ENCODE results near the gene PIGU. TPM values are rescaled to one million over a fixed set of nuclear protein-coding genes. Genes with fewer than 3 reads are reported as not detected.

Gene PIGU
- total and polyA plus RNA-seq, 5 donors from 2014 or later = 9.7 to 44.6 (median 35.5) TPM

GRCh38 chr20:34534391-34535165 is 142.3 kb downstream of the PIGU start:
- H3K4me1 ChIP-seq (ENCODE audit: control insufficient read depth, insufficient read depth, low read length, poor library complexity, severe bottlenecking) = no peaks in the 10 kb centered on the region
- no peak overlapping the region for H3K4me3 ChIP-seq (ENCODE audit: low read depth, low read length)
- no peak for ATAC-seq (ENCODE audit: low read depth in 2 of 2)
- Mint-ChIP-seq H3K4me3 (no peak overlapping the region), H3K9me3 (no peaks in the 10 kb centered on the region), H3K36me3 (peaks cover 42% of the 10 kb centered on the region), H3K27me3 (no peaks in the 10 kb centered on the region), H3K4me1 (peaks cover 0 to 23% (median 13%) of the 10 kb centered on the region in 4 donors), H3K27ac (peak overlapping the region in 1 of 3 donors; percentile 75)
- no peak for DNase-seq
- no peak overlapping the region for H3K27ac ChIP-seq (ENCODE audit: insufficient read depth, low read length, poor library complexity, severe bottlenecking)
- no peaks in the 10 kb centered on the region for H3K9me3 ChIP-seq (ENCODE audit: control insufficient read depth in 2 of 2, low read length in 2 of 2)
- H3K36me3 ChIP-seq (ENCODE audit: control insufficient read depth, insufficient read depth, low read length) = peaks cover 75% of the 10 kb centered on the region
- H3K27me3 ChIP-seq (ENCODE audit: control insufficient read depth, insufficient read depth, low read length) = no peaks in the 10 kb centered on the region

- Histone ChIP-seq H3K4me1 (ENCODE audit: control insufficient read depth, insufficient read depth, low read length, poor library complexity, severe bottlenecking) (no peaks in the 10 kb centered on the region), H3K9me3 (ENCODE audit: control insufficient read depth in 2 of 2, low read length in 2 of 2) (no peaks in the 10 kb centered on the region), H3K27ac (ENCODE audit: insufficient read depth, low read length, poor library complexity, severe bottlenecking) (no peak overlapping the region), H3K36me3 (ENCODE audit: control insufficient read depth, insufficient read depth, low read length) (peaks cover 85% of the 10 kb centered on the region), H3K4me3 (ENCODE audit: low read depth, low read length) (no peak overlapping the region), H3K27me3 (ENCODE audit: control insufficient read depth, insufficient read depth, low read length) (no peaks in the 10 kb centered on the region)
- no peaks in the 10 kb centered on the region for H3K9me3 Mint-ChIP-seq
- H3K27ac Mint-ChIP-seq = no peak overlapping the region
- ATAC-seq (ENCODE audit: low read depth in 2 of 2) = no peak
- peaks cover 42% of the 10 kb centered on the region for H3K36me3 Mint-ChIP-seq
- no peak overlapping the region for H3K4me3 Mint-ChIP-seq
- no peaks in the 10 kb centered on the region for H3K27me3 Mint-ChIP-seq
- H3K4me1 Mint-ChIP-seq = peaks cover 0 to 16% (median 10%) of the 10 kb centered on the region in 4 donors
- DNase-seq = no peak
Observed at GRCh38 chr20:34532756-34533155, 144.1 kb downstream of the PIGU start.

DNA sequence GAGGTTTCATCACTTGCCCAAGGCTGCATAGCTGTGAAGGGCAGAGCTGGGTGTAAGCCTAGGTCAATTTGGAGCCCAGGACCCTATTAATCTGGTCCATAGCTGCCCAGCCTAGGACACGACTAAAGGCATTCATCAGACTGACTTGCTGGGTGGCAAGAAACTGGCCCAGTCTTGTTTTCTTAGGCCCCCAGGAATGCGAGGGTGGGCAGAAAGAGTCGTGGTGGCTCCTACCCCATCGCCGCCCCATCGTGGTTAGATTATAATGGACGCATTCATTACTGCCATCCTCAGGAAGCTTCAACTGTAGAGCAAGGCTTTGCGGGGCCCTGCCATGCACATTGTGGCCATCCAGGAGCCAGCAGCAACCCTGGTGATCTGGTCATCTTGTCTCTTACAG is 144.6 kb downstream of the PIGU start:
- Histone ChIP-seq H3K4me1 (ENCODE audit: control insufficient read depth, insufficient read depth, low read length, poor library complexity, severe bottlenecking) (no peaks in the 10 kb centered on the region), H3K27me3 (ENCODE audit: control insufficient read depth, insufficient read depth, low read length) (no peaks in the 10 kb centered on the region), H3K36me3 (ENCODE audit: control insufficient read depth, insufficient read depth, low read length) (peaks cover 87% of the 10 kb centered on the region), H3K9me3 (ENCODE audit: control insufficient read depth in 2 of 2, low read length in 2 of 2) (no peaks in the 10 kb centered on the region), H3K27ac (ENCODE audit: insufficient read depth, low read length, poor library complexity, severe bottlenecking) (no peak overlapping the region), H3K4me3 (ENCODE audit: low read depth, low read length) (no peak overlapping the region)
- peaks cover 41% of the 10 kb centered on the region for H3K36me3 Mint-ChIP-seq
- no peaks in the 10 kb centered on the region for H3K9me3 Mint-ChIP-seq
- ATAC-seq (ENCODE audit: low read depth in 2 of 2) = no peak
- H3K27me3 Mint-ChIP-seq = no peaks in the 10 kb centered on the region
- H3K4me1 Mint-ChIP-seq = peaks cover 0 to 16% (median 9%) of the 10 kb centered on the region in 4 donors
- no peak overlapping the region for H3K4me3 Mint-ChIP-seq
- H3K27ac Mint-ChIP-seq = no peak overlapping the region
- no peak for DNase-seq

- Mint-ChIP-seq H3K4me3 (no peak overlapping the region), H3K27me3 (no peaks in the 10 kb centered on the region)
- ATAC-seq (ENCODE audit: low read depth in 2 of 2) = no peak
Observed at GRCh38 chr20:34531608-34532265, 145.2 kb downstream of the PIGU start.

DNA sequence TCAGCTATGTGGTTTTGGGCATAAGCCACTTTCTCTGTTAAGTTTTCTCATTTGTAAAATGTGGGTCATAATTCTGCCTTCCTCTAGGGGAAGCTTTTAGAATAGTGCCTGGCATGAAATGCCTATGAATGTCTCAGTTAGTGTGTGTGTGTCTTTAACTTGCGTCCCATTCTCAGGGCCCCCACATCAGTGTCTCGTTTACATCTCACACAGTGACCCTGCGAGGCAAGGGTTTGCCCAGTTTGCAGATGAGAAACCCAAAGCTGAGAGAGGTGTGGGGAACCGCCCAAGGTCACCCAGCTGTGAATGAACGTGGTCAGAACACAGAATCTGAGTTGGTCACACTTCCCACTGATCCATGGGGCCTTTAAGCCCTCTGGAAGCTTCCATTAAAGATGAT is 146.6 kb downstream of the PIGU start:
- H3K36me3 ChIP-seq (ENCODE audit: control insufficient read depth, insufficient read depth, low read length) = peaks cover 88% of the 10 kb centered on the region
- H3K27me3 Mint-ChIP-seq = no peaks in the 10 kb centered on the region
- H3K9me3 Mint-ChIP-seq = no peaks in the 10 kb centered on the region
- H3K4me1 Mint-ChIP-seq = peaks cover 0 to 15% (median 9%) of the 10 kb centered on the region in 4 donors
- H3K4me3 ChIP-seq (ENCODE audit: low read depth, low read length) = no peak overlapping the region
- H3K9me3 ChIP-seq (ENCODE audit: control insufficient read depth in 2 of 2, low read length in 2 of 2) = no peaks in the 10 kb centered on the region
- peaks cover 38% of the 10 kb centered on the region for H3K36me3 Mint-ChIP-seq
- H3K27me3 ChIP-seq (ENCODE audit: control insufficient read depth, insufficient read depth, low read length) = no peaks in the 10 kb centered on the region
- ATAC-seq (ENCODE audit: low read depth in 2 of 2) (no peak), DNase-seq (no peak)
- no peak overlapping the region for H3K4me3 Mint-ChIP-seq
- H3K27ac Mint-ChIP-seq = peak overlapping the region in 1 of 3 donors; percentile 88
- H3K27ac ChIP-seq (ENCODE audit: insufficient read depth, low read length, poor library complexity, severe bottlenecking) = no peak overlapping the region
- no peaks in the 10 kb centered on the region for H3K4me1 ChIP-seq (ENCODE audit: control insufficient read depth, insufficient read depth, low read length, poor library complexity, severe bottlenecking)

More at GRCh38 chr20:34531608-34532265, 145.2 kb downstream of the PIGU start:
- Histone ChIP-seq H3K9me3 (ENCODE audit: control insufficient read depth in 2 of 2, low read length in 2 of 2) (no peaks in the 10 kb centered on the region), H3K27ac (ENCODE audit: insufficient read depth, low read length, poor library complexity, severe bottlenecking) (no peak overlapping the region), H3K4me3 (ENCODE audit: low read depth, low read length) (no peak overlapping the region), H3K4me1 (ENCODE audit: control insufficient read depth, insufficient read depth, low read length, poor library complexity, severe bottlenecking) (no peaks in the 10 kb centered on the region), H3K36me3 (ENCODE audit: control insufficient read depth, insufficient read depth, low read length) (peaks cover 87% of the 10 kb centered on the region), H3K27me3 (ENCODE audit: control insufficient read depth, insufficient read depth, low read length) (no peaks in the 10 kb centered on the region)
- Mint-ChIP-seq H3K4me1 (peaks cover 0 to 13% (median 7%) of the 10 kb centered on the region in 4 donors), H3K27ac (peak overlapping the region in 1 of 3 donors; percentile 17), H3K9me3 (no peaks in the 10 kb centered on the region), H3K36me3 (peaks cover 37% of the 10 kb centered on the region)
- no peak for DNase-seq

DNA sequence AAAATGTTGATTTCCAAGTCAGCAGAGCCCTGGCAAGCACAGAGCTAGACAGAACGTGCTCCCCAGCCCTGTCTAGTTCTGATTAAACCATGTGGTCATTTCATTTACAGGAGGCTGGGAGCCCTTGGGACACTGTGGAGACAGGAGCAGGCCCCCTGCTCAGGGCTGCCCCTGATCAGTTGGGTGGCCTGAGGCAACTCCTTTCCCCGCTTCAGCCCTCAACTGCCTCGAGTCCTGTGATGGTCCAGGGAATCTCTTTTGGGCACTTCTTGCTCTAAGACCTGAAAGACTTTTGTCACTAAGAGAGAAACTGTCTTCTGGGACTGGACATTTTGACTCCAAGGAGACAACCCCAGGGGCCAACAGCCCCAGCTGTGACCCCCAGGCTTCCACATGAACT is 147.2 kb downstream of the PIGU start:
- Histone ChIP-seq H3K4me1 (ENCODE audit: control insufficient read depth, insufficient read depth, low read length, poor library complexity, severe bottlenecking) (no peaks in the 10 kb centered on the region), H3K4me3 (ENCODE audit: low read depth, low read length) (no peak overlapping the region), H3K27ac (ENCODE audit: insufficient read depth, low read length, poor library complexity, severe bottlenecking) (no peak overlapping the region), H3K9me3 (ENCODE audit: control insufficient read depth in 2 of 2, low read length in 2 of 2) (no peaks in the 10 kb centered on the region), H3K27me3 (ENCODE audit: control insufficient read depth, insufficient read depth, low read length) (no peaks in the 10 kb centered on the region), H3K36me3 (ENCODE audit: control insufficient read depth, insufficient read depth, low read length) (peaks cover 87% of the 10 kb centered on the region)
- no peaks in the 10 kb centered on the region for H3K27me3 Mint-ChIP-seq
- DNase-seq = no peak
- H3K9me3 Mint-ChIP-seq = no peaks in the 10 kb centered on the region
- peaks cover 0 to 17% (median 11%) of the 10 kb centered on the region in 4 donors for H3K4me1 Mint-ChIP-seq
- H3K27ac Mint-ChIP-seq = no peak overlapping the region
- no peak for ATAC-seq (ENCODE audit: low read depth in 2 of 2)
- peaks cover 35% of the 10 kb centered on the region for H3K36me3 Mint-ChIP-seq
- no peak overlapping the region for H3K4me3 Mint-ChIP-seq

DNA sequence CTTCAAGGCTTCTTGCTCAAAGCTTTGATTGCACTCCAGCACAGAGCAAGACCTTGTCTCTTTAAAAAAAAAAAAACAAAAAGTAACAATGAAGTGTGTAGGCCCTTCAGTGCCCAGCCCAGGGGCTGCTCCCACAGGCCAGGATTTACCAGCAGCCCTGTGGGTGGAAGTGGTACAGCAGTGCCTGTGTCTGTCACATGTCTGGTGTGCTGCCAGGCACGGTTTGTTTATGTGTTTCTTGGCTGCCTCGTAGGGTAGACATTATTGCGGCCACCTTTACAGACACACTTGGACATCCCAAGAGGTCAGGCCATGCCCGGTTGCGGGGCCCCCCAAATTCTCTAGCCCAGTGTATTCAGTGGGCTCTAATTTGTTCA is 148.0 kb downstream of the PIGU start:
- Mint-ChIP-seq H3K27ac (no peak overlapping the region), H3K36me3 (peaks cover 29% of the 10 kb centered on the region), H3K4me3 (no peak overlapping the region), H3K9me3 (no peaks in the 10 kb centered on the region), H3K27me3 (no peaks in the 10 kb centered on the region), H3K4me1 (peaks cover under 1 to 25% (median 9%) of the 10 kb centered on the region in 4 donors)
- ATAC-seq (ENCODE audit: low read depth in 2 of 2) (no peak), DNase-seq (no peak)
- H3K36me3 ChIP-seq (ENCODE audit: control insufficient read depth, insufficient read depth, low read length) = peaks cover 79% of the 10 kb centered on the region
- no peaks in the 10 kb centered on the region for H3K27me3 ChIP-seq (ENCODE audit: control insufficient read depth, insufficient read depth, low read length)
- H3K9me3 ChIP-seq (ENCODE audit: control insufficient read depth in 2 of 2, low read length in 2 of 2) = no peaks in the 10 kb centered on the region
- H3K4me3 ChIP-seq (ENCODE audit: low read depth, low read length) = no peak overlapping the region
- no peak overlapping the region for H3K27ac ChIP-seq (ENCODE audit: insufficient read depth, low read length, poor library complexity, severe bottlenecking)
- H3K4me1 ChIP-seq (ENCODE audit: control insufficient read depth, insufficient read depth, low read length, poor library complexity, severe bottlenecking) = no peaks in the 10 kb centered on the region
